Raji (cell line): ENCODE results near the gene SEBOX.

Source experiments
- POLR2A ChIP-seq: IDR thresholded peaks from 2 replicates; pipeline ENCODE4 v1.6.1; 2011; ENCODE audit warnings: low read depth, low read length, control low read depth; ENCODE audit not compliant: insufficient read depth

Gene SEBOX

DNA sequence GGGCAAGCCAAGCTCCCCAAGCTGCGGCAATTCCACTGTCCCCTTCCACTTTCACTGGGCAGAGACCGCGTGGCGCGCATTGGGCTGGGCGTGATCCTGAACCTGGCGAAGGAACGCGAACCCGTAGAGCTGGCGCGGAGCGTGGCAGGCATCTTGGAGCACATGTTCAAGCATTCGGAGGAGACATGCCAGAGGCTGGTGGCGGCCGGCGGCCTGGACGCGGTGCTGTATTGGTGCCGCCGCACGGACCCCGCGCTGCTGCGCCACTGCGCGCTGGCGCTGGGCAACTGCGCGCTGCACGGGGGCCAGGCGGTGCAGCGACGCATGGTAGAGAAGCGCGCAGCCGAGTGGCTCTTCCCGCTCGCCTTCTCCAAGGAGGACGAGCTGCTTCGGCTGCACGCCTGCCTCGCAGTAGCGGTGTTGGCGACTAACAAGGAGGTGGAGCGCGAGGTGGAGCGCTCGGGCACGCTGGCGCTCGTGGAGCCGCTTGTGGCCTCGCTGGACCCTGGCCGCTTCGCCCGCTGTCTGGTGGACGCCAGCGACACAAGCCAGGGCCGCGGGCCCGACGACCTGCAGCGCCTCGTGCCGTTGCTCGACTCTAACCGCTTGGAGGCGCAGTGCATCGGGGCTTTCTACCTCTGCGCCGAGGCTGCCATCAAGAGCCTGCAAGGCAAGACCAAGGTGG lies 16.3 kb upstream of the SEBOX start:
- no peak for TF ChIP-seq POLR2A

DNA sequence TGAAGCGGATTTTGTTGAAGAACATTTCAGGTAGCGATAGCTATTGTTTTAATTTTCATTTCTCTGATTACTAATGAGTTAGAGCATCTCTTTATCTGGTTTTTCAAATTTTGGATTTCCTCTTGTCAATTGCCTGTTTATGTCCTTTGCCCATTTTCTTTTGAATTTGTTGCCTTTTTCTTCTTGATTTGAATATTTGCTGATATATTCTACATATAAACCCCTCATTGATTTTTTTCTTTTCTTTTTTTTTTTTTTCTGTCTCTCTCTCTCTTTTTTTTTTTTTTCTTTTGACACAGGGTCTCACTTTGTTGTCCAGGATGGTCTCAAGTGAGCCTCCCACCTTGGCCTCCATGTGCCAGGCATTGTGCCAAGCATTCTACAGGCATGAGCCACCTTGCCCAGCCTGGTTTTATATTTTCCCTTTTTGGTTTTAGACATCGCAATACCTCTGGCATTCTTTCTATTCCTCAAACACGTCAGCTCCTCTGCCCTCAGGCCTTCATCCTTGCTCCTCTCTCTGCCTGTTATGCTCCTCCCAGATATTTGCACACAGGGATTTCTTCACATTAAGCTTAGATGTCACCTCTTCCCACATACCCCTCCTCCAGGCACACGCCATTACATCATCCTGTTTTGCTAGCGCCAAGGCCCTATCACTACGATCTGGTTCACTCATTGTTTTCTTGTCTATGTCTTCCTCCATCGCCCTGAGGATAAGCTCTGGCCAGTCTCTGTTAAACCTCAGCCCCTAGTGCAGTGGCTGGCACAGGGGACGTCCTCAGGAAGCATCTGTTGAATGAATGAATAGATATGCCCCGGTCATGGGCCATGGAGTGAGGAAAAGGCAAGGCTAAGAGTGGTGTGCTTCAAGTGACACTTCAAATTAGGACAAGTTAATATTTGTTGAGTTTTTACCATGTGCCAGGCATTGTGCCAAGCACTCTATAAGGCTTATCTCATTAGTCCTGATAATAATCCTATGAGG lies 15.1 kb upstream of the SEBOX start:
- no peak for TF ChIP-seq POLR2A

DNA sequence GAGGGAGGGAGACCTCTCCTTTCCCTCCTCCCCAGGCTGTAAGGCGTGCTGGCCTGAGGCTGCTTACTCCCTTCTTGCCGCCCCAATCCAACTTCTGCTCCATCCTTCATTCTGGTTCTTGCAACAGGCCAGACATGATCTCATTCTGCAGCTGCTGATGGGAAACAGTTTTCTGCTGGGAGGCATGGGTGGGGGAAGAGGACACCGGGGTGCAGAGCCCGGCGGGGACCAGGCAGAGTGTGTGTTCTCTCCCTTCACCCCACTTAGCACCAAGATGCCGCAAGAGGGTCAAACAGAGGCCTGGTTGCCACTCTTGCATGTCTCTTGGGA lies 7.9 kb upstream of the SEBOX start:
- TF ChIP-seq POLR2A: no peak

DNA sequence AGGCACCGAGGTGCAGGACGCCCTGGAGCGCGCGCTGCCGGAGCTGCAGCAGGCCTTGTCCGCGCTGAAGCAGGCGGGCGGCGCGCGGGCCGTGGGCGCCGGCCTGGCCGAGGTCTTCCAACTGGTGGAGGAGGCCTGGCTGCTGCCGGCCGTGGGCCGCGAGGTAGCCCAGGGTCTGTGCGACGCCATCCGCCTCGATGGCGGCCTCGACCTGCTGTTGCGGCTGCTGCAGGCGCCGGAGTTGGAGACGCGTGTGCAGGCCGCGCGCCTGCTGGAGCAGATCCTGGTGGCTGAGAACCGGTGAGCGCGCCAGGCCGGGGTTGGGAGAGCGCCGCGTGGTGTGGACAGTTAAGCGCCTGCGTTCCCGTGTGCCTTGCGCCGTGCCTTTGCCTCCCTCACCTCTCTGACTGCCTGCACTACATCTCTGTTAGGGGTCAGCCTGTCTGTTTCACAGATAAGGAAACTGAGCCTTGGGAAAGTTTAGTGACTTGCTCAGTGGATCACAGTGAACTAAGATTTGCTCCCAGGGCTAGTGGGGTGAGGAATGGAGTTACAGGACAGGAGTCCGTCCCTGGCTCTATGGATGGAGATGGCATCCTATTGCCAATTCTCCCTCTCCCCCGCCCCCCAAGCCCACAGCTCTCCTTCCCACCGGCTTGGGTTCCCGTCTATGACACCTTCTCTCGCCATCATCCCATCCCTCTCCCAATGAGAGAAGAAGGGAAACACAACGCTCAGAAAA lies 7.4 kb upstream of the SEBOX start:
- TF ChIP-seq POLR2A: no peak

DNA sequence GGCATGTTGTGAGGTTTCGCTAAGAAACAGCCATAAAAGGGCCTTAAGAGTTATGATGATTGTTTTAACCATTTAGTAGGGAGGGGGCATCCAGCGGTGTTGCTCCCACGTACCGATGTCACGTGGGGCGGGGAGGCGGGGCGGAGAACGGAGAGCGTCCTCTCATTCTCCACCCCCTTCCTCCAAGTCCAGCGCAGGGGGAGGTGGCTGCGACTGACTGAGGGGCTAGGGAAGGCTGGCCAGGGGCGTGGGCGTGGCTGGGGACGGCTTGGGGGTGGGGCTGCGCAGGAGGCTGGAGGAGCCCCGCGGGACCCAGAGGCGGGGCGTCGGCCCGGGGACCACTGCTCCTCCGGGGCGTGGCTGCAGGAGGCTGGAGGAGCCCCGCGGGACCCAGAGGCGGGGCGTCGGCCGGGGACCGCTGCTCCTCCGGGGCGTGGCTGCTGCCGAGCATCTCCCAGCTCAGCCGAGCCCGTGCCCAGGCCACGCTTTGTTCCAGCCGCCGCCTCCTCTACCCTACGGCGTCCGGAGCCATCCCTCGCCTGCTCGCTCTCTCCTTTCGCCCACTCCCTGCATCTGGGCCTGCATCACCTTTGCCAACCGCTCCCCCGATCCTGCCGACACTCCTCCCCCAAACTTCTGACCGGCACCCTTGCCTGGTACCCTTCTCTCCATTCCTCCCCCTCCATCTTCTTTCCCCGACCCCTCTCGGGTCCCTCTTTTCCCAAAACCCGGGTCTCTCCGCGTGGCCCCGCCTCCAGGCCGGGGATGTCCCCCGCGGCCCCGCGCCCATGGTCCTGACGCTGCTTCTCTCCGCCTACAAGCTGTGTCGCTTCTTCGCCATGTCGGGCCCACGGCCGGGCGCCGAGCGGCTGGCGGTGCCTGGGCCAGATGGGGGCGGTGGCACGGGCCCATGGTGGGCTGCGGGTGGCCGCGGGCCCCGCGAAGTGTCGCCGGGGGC lies 6.5 kb upstream of the SEBOX start, which contains the start of gene SARM1:
TSS of gene SARM1 (plus strand) at position 450 of the 958 bp plus-strand sequence. CDS start at position 789, 339 bp downstream.
- peak; percentile 74 for TF ChIP-seq POLR2A

DNA sequence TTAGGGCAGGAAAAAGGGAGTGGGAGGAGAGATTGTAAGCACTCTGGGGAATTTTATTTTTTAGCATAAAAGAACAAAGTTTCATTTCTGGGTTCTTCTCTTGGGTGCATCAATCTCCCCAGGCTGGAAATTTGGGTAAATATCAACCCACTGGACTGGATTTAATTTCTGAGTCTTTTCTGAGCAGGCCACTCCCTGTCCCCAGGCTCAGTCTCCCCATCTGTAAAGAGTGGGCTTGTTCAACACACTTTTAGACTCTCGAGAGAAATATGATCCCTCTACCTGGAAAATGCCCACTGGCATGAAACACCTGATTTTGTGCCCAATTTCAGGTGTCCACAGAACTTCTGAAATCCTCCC lies 5.7 kb upstream of the SEBOX start:
- no peak for TF ChIP-seq POLR2A

DNA sequence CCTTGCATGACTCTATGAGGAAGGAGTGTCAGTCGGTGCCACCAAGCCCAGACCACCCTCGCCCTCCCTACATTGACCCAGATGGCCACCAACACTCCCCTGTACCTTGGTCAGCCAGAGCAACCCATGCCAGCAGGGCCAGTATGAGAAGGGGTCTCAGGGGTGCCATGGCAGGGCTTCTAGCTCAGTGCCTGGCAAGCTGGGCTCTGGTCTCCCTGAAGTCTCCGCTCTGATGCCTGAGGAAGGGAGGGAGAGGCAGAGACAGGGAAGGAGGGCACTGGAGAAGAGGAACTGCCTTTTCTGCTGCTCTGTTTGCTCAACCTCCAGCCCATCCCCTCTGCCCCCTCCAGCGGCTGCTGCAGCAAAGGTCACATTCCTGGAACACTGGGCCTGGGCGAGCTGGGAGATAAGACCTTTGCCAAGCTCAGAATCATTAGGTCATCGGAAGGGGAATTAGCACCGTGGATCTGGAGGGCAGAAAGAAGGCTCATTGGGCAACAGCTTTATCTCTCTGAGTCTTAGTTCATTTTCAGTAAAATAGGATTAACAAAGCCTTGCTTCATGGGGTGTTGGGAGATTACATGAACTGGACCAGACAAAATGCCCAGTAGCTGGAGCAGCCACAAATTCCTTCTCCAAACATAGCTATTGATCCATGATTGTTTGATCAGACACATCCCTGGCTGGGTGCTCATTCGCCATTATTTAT lies 5.2 kb upstream of the SEBOX start, which contains the start of gene VTN:
TSS of gene VTN (minus strand) at position 273 of the 709 bp plus-strand sequence. CDS start at position 169, 104 bp downstream.
- no peak for TF ChIP-seq POLR2A

DNA sequence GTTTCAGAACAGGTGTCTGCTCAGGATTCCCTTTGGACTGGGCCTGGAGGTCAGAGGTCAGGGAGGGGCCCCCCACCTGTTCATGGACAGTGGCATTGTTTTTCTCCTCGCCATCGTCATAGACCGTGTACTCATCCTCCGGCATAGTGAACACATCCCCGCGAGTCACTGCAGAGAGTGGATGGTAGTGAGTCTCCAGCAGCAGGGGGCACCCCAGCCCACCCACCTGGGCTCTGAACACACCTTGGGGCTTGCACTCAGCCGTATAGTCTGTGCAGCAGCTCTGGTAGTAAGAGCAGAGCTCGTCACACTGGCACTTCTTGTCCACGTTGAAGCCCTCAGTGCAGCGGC lies 4.7 kb upstream of the SEBOX start:
- TF ChIP-seq POLR2A: no peak

DNA sequence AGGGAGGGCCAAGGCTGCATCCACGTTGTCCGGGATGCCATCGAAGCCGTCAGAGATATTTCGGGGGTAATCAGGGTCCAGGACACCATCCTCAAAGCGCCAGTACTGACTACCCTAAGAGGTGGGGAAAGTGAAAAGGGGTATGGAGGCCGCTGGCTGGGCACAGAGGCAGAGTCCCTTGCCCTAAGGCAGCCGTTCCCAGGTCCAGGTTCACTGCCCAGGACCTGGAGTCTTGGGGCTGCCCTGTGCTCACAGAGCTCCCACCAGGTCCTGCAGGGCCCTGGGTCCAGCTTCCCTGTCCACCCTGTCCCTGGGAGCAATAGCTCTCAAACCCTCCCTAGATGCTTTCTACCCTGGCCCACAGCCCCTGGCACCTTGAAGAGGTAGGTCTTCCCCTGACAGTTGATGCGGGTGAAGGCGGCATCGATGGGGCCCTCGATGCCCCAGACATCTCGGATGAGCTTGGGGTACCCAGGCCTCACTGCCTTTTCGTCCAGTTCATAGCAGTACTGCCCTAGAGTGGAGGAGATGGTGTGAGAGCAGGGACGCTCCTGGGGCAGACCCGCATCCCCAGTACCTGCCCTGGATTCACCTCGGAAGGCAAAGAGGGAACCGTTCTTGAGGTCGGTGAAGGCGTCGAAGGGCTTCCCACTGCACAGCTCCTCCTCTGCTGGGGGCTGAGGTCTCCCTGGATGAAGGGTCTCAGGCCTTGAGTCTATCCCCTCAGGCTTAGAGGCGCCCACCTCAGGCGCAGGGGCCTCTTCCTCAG lies 4.1 kb upstream of the SEBOX start:
- no peak for TF ChIP-seq POLR2A

DNA sequence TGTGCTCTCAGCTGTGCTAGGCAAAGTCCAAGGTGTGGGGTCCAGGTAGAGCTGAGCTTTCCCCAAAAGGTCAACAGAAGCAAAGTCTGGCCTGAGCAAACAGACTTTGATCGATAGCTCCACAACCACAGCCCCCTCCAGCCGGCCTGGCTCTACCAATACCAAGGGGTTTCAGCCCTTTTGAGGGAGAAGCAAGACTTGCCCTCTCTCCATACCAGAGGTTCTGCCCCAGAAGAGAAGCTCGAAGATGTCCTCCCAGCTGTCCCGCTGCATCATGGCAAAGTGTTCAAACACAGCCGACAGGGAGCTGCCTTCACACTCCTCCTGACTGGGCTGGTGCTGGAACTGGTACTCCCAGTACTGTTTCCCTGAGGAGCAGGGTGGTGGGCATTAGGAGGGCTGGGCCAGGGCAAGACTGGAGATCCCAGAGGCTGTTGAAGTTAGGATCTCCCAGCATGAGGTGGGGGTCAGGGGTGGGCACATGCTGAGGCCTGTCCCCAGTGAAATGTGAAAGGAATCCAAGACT lies 3.4 kb upstream of the SEBOX start:
- TF ChIP-seq POLR2A: no peak

DNA sequence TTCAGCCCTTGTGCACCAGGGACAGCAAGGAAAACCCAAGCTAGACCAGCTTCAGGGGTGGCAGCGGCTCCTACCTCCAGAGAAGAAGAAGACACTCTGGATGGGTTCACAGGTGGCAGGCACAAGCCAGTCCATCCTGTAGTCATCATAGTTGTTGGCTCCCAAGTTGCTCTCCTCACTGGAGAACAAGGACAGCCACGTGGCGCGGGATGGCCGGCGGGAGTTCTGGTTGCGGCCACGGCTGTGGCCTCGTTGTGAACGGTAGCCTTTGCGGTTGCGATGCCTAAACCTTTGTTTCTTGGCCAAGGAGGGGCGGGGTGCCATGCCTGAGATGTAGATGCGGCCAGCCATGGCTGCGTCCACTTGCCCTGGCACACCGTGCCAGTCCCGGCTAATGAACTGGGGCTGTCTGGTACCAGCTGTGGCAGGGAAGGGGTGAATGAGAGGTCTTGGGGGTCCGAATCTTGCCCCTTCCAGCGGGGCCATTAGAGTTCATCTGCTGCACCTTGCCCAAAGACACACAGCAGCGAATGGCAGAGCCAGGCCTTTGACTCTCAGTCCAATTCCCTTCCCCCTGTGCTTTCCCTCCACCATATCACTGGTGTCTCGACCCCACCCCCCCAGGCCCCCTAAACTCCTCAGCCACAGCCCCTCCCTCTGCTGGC lies 2.8 kb upstream of the SEBOX start:
- no peak for TF ChIP-seq POLR2A

DNA sequence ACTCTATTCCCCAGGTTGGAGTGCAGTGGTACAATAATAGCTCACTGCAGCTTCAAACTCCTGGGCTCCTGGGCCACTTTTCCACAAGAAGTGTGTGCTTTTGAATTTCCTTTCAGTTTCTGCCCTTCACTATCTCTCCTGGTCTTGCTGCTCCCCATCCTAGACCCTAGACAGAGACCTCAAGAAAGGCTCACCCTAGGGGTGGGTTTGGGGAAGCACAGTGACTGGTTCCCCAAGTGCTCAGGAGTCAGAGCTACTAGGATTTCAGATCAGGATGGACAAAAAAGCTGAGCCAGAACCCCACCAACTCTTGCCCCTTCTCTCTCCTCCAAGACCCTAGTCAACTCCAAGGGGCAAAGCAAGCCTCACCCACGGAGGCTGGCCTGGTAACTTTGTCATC lies 1.6 kb upstream of the SEBOX start:
- no peak for TF ChIP-seq POLR2A
